T-cell (primary cell): ENCODE measurements around the gene MYO1A. TPM values are rescaled to one million over a fixed set of nuclear protein-coding genes. Genes with fewer than 3 reads are reported as not detected.

Source experiments
- ATAC-seq, 4 experiments: fragments of 200-7000 bp in 3 of 4; fragments of 150-1000 bp in 1 of 4; cut with Tn5 transposase; replicated peaks in 1 of 4; 1 replicate in 3 of 4; 2 replicates in 1 of 4; pipeline ENCODE4 v1.10.0; 2021; ENCODE audit warnings: moderate library complexity in 3 of 4, mild to moderate bottlenecking in 2 of 4, moderate number of reproducible peaks in 1 of 4
- CTCF ChIA-PET, 2 donors: fragments of 300-600 bp; sonication (Branson Sonifier 250); formaldehyde crosslinking; loops; one replicate each; lab custom pipeline; 2022; ENCODE audit warnings: antibody characterized with exemption in 2 of 2; lab: Charles Lee
- POLR2A ChIA-PET, 2 donors: fragments of 300-600 bp; sonication (Branson Sonifier 250); formaldehyde crosslinking; loops; one replicate each; lab custom pipeline; 2022; ENCODE audit warnings: antibody characterized with exemption in 2 of 2; lab: Charles Lee
- DNase-seq, 35 experiments: peaks; one replicate each; pipeline versions ENCODE4 v3.0.0 to v3.0.0-alpha.2; 2013 to 2023
- H3K27ac ChIP-seq: one replicate; pipeline ENCODE4 v1.5.1; 2013; ENCODE audit warnings: low read length
- H3K27me3 ChIP-seq, 2 experiments: replicated peaks in 1 of 2; 1 replicate in 1 of 2; 2 replicates in 1 of 2; pipeline versions ENCODE4 v1.6.1 to v1.7.0; 2013; ENCODE audit warnings: low read length in 1 of 2, mixed read lengths in 1 of 2; ENCODE audit not compliant: control insufficient read depth in 2 of 2, insufficient read depth in 2 of 2; ENCODE audit errors: extremely low read depth in 1 of 2
- H3K36me3 ChIP-seq, 2 donors: 1 replicate in 1 of 2; 2 replicates in 1 of 2; pipeline versions ENCODE4 v1.6.1 to v1.7.0; 2013; ENCODE audit warnings: low read length in 1 of 2; ENCODE audit not compliant: control insufficient read depth in 2 of 2, insufficient read depth in 1 of 2; ENCODE audit errors: extremely low read depth in 1 of 2
- H3K4me1 ChIP-seq, 2 experiments: 1 replicate in 1 of 2; 2 replicates in 1 of 2; pipeline versions ENCODE4 v1.6.1 to v1.7.0; 2013; ENCODE audit warnings: low read length in 2 of 2, mixed read lengths in 1 of 2; ENCODE audit not compliant: insufficient read depth in 2 of 2, control insufficient read depth in 1 of 2; ENCODE audit errors: extremely low read depth in 1 of 2
- H3K4me3 ChIP-seq, 2 donors: 1 replicate in 1 of 2; 2 replicates in 1 of 2; pipeline versions ENCODE4 v1.5.1 to v1.7.0; 2013; ENCODE audit warnings: mild to moderate bottlenecking in 2 of 2, low read length in 1 of 2, moderate library complexity in 1 of 2; ENCODE audit not compliant: control insufficient read depth in 1 of 2; ENCODE audit errors: extremely low read depth in 1 of 2
- H3K9me3 ChIP-seq: 2 replicates; pipeline ENCODE4 v1.7.0; 2013
- H3K27ac Mint-ChIP-seq, 2 donors: one replicate each; pipeline ENCODE4 v1.8.0; 2020 to 2021; ENCODE audit warnings: mild to moderate bottlenecking in 2 of 2, mixed read lengths in 2 of 2
- H3K27me3 Mint-ChIP-seq, 2 donors: one replicate each; pipeline ENCODE4 v1.8.0; 2021 to 2022; ENCODE audit warnings: mixed read lengths in 2 of 2
- H3K36me3 Mint-ChIP-seq: one replicate; pipeline ENCODE4 v1.8.0; 2021; ENCODE audit warnings: mixed read lengths
- H3K4me1 Mint-ChIP-seq, 3 donors: one replicate each; pipeline ENCODE4 v1.8.0; 2020 to 2022; ENCODE audit warnings: mixed read lengths in 3 of 3, mild to moderate bottlenecking in 1 of 3
- H3K4me3 Mint-ChIP-seq, 3 donors: one replicate each; pipeline ENCODE4 v1.8.0; 2020 to 2022; ENCODE audit warnings: mild to moderate bottlenecking in 3 of 3, mixed read lengths in 3 of 3, moderate library complexity in 3 of 3
- H3K9me3 Mint-ChIP-seq, 3 donors: one replicate each; pipeline ENCODE4 v1.8.0; 2020 to 2022; ENCODE audit warnings: mixed read lengths in 3 of 3
- WGBS: methylation state at CpG from one replicate; pipeline ENCODE4 v1.1.5; 2013; ENCODE audit warnings: missing lambda C conversion rate; ENCODE audit not compliant: insufficient coverage; 5-methylcytosine and 5-hydroxymethylcytosine counted together
- total RNA-seq, 35 experiments: library from RNA in 6 of 35; stranded (reverse) in 6 of 35; fragments of 120-200 nt in 1 of 35; gene quantifications; one replicate each; pipeline versions ENCODE4 v1.2.1 to v1.2.4 and lab custom pipeline; 2013 to 2026

The MYO1A gene
- total RNA-seq, 5 donors from 2014 or later (not counting 1 experiment from before 2014, with no cell fraction given): 0.54 to 2.2 (median 1.4) TPM

- ChIA-PET CTCF (interaction anchor here (0.6 kb wide), 2 partner anchors 337 to 416 kb away, joined by 3 to 4 read pairs; no protein-coding TSS in a partner anchor), POLR2A (no interaction called here)
- no peak overlapping the region for H3K4me3 ChIP-seq
- H3K4me3 Mint-ChIP-seq: no peak overlapping the region
- H3K4me1 Mint-ChIP-seq: peaks cover 40 to 52% (median 46%) of the 10 kb centered on the region in 3 donors
- no peaks in the 10 kb centered on the region for H3K9me3 ChIP-seq
- H3K27me3 Mint-ChIP-seq: no peaks in the 10 kb centered on the region
- ATAC-seq: no peak
- H3K27ac ChIP-seq: no peak overlapping the region
- WGBS: 91% methylated on average over 4 of the region's 6 CpGs
- H3K27me3 ChIP-seq: no peaks in the 10 kb centered on the region
- peaks cover 22 to 47% of the 10 kb centered on the region in 2 donors for H3K36me3 ChIP-seq
- peaks cover 40% of the 10 kb centered on the region for H3K36me3 Mint-ChIP-seq
- H3K9me3 Mint-ChIP-seq: no peaks in the 10 kb centered on the region
- no peak for DNase-seq
- H3K4me1 ChIP-seq: peaks cover 0 to 17% of the 10 kb centered on the region in 2 experiments
- H3K27ac Mint-ChIP-seq: no peak overlapping the region
Measured at GRCh38 chr12:56998316-56998715, 51.6 kb downstream of the MYO1A start.

DNA sequence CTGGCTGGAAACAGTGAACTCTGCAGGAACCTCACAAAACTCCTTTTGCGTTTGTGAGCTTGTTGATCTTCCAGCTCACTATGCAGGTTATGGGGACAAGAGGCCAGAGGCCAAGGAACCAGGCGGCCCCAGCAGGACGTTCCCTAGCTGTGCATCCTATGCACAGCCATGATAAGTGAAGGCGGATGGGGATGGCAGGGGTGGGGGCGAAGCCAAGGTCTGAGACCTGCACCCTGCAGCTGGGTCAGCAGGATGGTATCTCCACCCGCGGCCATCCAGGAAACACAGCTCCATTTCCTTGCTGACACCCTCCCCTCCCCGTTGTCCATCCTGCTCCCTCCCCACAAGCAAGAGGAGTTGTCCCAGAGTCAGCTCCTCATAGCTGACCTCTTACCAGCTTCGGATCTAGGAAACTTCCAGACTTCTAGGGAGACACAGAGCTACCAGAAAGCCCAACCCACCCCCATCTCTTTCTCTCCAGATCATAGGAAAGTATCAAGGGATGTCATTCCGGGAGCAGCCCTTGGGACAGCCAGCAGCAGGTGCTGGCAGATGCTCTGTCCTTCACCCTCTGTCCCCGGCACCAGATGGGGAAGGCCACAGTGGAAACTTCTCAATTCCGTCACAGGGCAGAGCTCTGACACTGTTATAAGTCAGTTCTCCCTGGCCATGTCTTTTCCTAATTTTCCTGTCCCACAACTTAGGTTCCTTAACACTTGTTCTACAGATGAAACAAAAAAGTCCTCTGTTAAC, 53.0 kb downstream of the MYO1A start:
- no peak overlapping the region for H3K4me3 ChIP-seq
- no peaks in the 10 kb centered on the region for H3K27me3 Mint-ChIP-seq
- H3K9me3 ChIP-seq: no peaks in the 10 kb centered on the region
- ChIA-PET POLR2A (interaction anchor here in 1 of 2 donors (0.7 kb wide), 1 partner anchor 235 kb away, joined by 5 read pairs; no protein-coding TSS in a partner anchor), CTCF (interaction anchor here (0.5 to 0.6 kb wide), 2 partner anchors 237 to 1336 kb away, joined by 3 to 4 read pairs; no protein-coding TSS in a partner anchor)
- peaks cover 10 to 33% of the 10 kb centered on the region in 2 donors for H3K36me3 ChIP-seq
- H3K9me3 Mint-ChIP-seq: no peaks in the 10 kb centered on the region
- no peak for DNase-seq
- H3K36me3 Mint-ChIP-seq: peaks cover 30% of the 10 kb centered on the region
- WGBS: 90% methylated on average over 11 of the region's 12 CpGs
- no peak for ATAC-seq
- peaks cover 0 to 16% of the 10 kb centered on the region in 2 experiments for H3K4me1 ChIP-seq
- H3K4me1 Mint-ChIP-seq: peaks cover 35 to 38% (median 37%) of the 10 kb centered on the region in 3 donors
- H3K4me3 Mint-ChIP-seq: no peak overlapping the region
- H3K27ac Mint-ChIP-seq: no peak overlapping the region
- no peak overlapping the region for H3K27ac ChIP-seq
- no peaks in the 10 kb centered on the region for H3K27me3 ChIP-seq

DNA sequence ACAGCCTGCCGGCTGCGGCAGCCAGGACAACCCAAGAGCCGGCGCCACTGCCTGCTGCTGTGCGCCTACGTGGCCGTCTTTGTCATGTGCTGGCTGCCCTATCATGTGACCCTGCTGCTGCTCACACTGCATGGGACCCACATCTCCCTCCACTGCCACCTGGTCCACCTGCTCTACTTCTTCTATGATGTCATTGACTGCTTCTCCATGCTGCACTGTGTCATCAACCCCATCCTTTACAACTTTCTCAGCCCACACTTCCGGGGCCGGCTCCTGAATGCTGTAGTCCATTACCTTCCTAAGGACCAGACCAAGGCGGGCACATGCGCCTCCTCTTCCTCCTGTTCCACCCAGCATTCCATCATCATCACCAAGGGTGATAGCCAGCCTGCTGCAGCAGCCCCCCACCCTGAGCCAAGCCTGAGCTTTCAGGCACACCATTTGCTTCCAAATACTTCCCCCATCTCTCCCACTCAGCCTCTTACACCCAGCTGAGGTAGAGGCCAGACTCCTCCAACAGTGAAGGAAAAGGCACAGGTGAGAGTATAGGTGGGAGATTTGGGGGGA, 53.9 kb downstream of the MYO1A start:
- Histone ChIP-seq H3K9me3 (no peaks in the 10 kb centered on the region), H3K36me3 (peaks cover 10 to 25% of the 10 kb centered on the region in 2 donors), H3K4me1 (peaks cover 0 to 12% of the 10 kb centered on the region in 2 experiments), H3K4me3 (no peak overlapping the region), H3K27me3 (no peaks in the 10 kb centered on the region), H3K27ac (no peak overlapping the region)
- DNase-seq (no peak), ATAC-seq (no peak)
- no peak overlapping the region for H3K4me3 Mint-ChIP-seq
- ChIA-PET POLR2A (interaction anchor here in 1 of 2 donors (0.7 kb wide), 1 partner anchor 234 kb away, joined by 5 read pairs; no protein-coding TSS in a partner anchor), CTCF (no interaction called here)
- H3K36me3 Mint-ChIP-seq: peaks cover 26% of the 10 kb centered on the region
- H3K4me1 Mint-ChIP-seq: peaks cover 31 to 39% (median 36%) of the 10 kb centered on the region in 3 donors
- no peaks in the 10 kb centered on the region for H3K9me3 Mint-ChIP-seq
- no peak overlapping the region for H3K27ac Mint-ChIP-seq
- H3K27me3 Mint-ChIP-seq: no peaks in the 10 kb centered on the region
- WGBS: 96% methylated on average over 11 of the region's 11 CpGs

DNA sequence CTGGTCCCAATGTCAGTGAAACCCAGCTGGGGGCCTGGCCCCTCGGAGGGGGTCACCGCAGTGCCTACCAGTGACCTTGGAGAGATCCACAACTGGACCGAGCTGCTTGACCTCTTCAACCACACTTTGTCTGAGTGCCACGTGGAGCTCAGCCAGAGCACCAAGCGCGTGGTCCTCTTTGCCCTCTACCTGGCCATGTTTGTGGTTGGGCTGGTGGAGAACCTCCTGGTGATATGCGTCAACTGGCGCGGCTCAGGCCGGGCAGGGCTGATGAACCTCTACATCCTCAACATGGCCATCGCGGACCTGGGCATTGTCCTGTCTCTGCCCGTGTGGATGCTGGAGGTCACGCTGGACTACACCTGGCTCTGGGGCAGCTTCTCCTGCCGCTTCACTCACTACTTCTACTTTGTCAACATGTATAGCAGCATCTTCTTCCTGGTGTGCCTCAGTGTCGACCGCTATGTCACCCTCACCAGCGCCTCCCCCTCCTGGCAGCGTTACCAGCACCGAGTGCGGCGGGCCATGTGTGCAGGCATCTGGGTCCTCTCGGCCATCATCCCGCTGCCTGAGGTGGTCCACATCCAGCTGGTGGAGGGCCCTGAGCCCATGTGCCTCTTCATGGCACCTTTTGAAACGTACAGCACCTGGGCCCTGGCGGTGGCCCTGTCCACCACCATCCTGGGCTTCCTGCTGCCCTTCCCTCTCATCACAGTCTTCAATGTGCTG, 54.6 kb downstream of the MYO1A start:
- H3K27ac ChIP-seq: no peak overlapping the region
- DNase-seq: no peak
- POLR2A ChIA-PET: no interaction called here
- no peaks in the 10 kb centered on the region for H3K27me3 Mint-ChIP-seq
- CTCF ChIA-PET: no interaction called here
- no peak overlapping the region for H3K4me3 Mint-ChIP-seq
- ATAC-seq: no peak
- H3K4me1 ChIP-seq: peaks cover 0 to 12% of the 10 kb centered on the region in 2 experiments
- no peak overlapping the region for H3K4me3 ChIP-seq
- no peaks in the 10 kb centered on the region for H3K9me3 Mint-ChIP-seq
- H3K36me3 Mint-ChIP-seq: peaks cover 26% of the 10 kb centered on the region
- H3K27me3 ChIP-seq: no peaks in the 10 kb centered on the region
- H3K9me3 ChIP-seq: no peaks in the 10 kb centered on the region
- H3K36me3 ChIP-seq: peaks cover 7 to 23% of the 10 kb centered on the region in 2 donors
- H3K4me1 Mint-ChIP-seq: peaks cover 25 to 32% (median 29%) of the 10 kb centered on the region in 3 donors
- no peak overlapping the region for H3K27ac Mint-ChIP-seq
- 96% methylated on average over 19 of the region's 26 CpGs for WGBS

DNA sequence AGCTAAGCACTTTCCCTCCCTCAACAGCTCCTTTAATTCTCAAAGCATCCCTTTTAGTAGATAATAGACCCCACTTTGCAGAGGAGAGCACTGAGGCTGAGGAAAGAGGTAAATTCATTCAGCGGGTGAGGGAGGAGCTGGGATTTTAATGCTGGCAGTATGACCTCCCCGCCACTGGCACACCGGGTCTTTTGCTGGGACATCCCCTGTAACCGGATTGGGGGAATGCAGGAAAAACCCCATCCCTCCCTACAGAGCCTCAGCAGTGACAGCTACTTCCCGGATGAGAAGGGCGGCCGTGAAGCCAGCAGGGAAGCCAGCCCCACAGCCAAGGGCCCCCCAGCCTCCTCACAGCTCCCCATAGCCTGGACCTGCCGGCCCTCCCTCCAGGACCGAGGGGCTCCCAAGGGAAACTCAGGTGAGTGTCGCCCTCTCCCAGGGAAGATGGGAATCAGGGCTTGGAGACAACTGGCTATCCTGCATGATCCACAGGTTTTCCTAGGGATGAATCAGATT, 55.6 kb downstream of the MYO1A start:
- Mint-ChIP-seq H3K27me3 (no peaks in the 10 kb centered on the region), H3K4me1 (peaks cover 14 to 27% (median 19%) of the 10 kb centered on the region in 3 donors), H3K36me3 (peaks cover 21% of the 10 kb centered on the region), H3K4me3 (no peak overlapping the region), H3K27ac (no peak overlapping the region), H3K9me3 (no peaks in the 10 kb centered on the region)
- Histone ChIP-seq H3K36me3 (peaks cover 7 to 16% of the 10 kb centered on the region in 2 donors), H3K4me3 (no peak overlapping the region), H3K4me1 (peaks cover 0 to 10% of the 10 kb centered on the region in 2 experiments), H3K9me3 (no peaks in the 10 kb centered on the region), H3K27me3 (no peaks in the 10 kb centered on the region), H3K27ac (no peak overlapping the region)
- DNase-seq (no peak), ATAC-seq (no peak)
- WGBS: 95% methylated on average over 6 of the region's 10 CpGs
- ChIA-PET POLR2A (no interaction called here), CTCF (interaction anchor here (0.5 to 0.9 kb wide), 2 partner anchors 8 to 67 kb away, joined by 3 to 7 read pairs; no protein-coding TSS in a partner anchor)

- H3K4me3 ChIP-seq: no peak overlapping the region
- peaks cover 7 to 11% of the 10 kb centered on the region in 2 donors for H3K36me3 ChIP-seq
- no peaks in the 10 kb centered on the region for H3K9me3 Mint-ChIP-seq
- H3K4me1 ChIP-seq: peaks cover 0 to 6% of the 10 kb centered on the region in 2 experiments
- H3K27ac Mint-ChIP-seq: no peak overlapping the region
- peaks cover 6 to 17% (median 9%) of the 10 kb centered on the region in 3 donors for H3K4me1 Mint-ChIP-seq
- H3K27me3 Mint-ChIP-seq: no peaks in the 10 kb centered on the region
- H3K4me3 Mint-ChIP-seq: no peak overlapping the region
- CTCF ChIA-PET: interaction anchor here in 1 of 2 donors (0.9 kb wide), 1 partner anchor 9 kb away, joined by 3 read pairs; no protein-coding TSS in a partner anchor
- no peaks in the 10 kb centered on the region for H3K9me3 ChIP-seq
- peaks cover 18% of the 10 kb centered on the region for H3K36me3 Mint-ChIP-seq
- DNase-seq (no peak), ATAC-seq (no peak)
- H3K27me3 ChIP-seq: no peaks in the 10 kb centered on the region
- 65% methylated on average over 4 of the region's 10 CpGs for WGBS
- H3K27ac ChIP-seq: no peak overlapping the region
- POLR2A ChIA-PET: no interaction called here
Measured at GRCh38 chr12:56993346-56993745, 56.6 kb downstream of the MYO1A start.
